GM18508 (cell line): Measurements from ENCODE around the gene ZNF143.
"Not testable (repeated sequence)": the region's sequence is repeated elsewhere in the genome, so short reads cannot be mapped to it uniquely, and the experiment has no call there.

Experiments used
- ATAC-seq: cut with Tn5 transposase; IDR thresholded peaks from one replicate; pipeline ENCODE4 v1.9.1; 2021; ENCODE audit warnings: moderate number of reproducible peaks; ENCODE audit not compliant: insufficient read depth, unreplicated experiment

Gene ZNF143

GRCh38 chr11:9495803-9496514 is 35.1 kb downstream of the ZNF143 start:
- no peak for ATAC-seq

- no peak for ATAC-seq
Observed at GRCh38 chr11:9498457-9499078, 37.8 kb downstream of the ZNF143 start.

- ATAC-seq: no peak
Observed at GRCh38 chr11:9506489-9507276, 45.9 kb downstream of the ZNF143 start.

GRCh38 chr11:9507277-9507580 is 46.4 kb downstream of the ZNF143 start:
- no peak for ATAC-seq

GRCh38 chr11:9509041-9509440 is 48.2 kb downstream of the ZNF143 start:
- no peak for ATAC-seq

GRCh38 chr11:9512370-9513019 is 51.7 kb downstream of the ZNF143 start:
- ATAC-seq: no peak

GRCh38 chr11:9514576-9514975 is 53.8 kb downstream of the ZNF143 start:
- ATAC-seq: not testable (repeated sequence)

GRCh38 chr11:9516113-9516512 is 55.3 kb downstream of the ZNF143 start:
- no peak for ATAC-seq

GRCh38 chr11:9518835-9519410 is 58.1 kb downstream of the ZNF143 start:
- ATAC-seq: no peak

GRCh38 chr11:9524001-9524400 is 63.2 kb downstream of the ZNF143 start:
- no peak for ATAC-seq

- no peak for ATAC-seq
Observed at GRCh38 chr11:9525116-9525515, 64.3 kb downstream of the ZNF143 start.

- no peak for ATAC-seq
Observed at GRCh38 chr11:9527481-9528135, 66.8 kb downstream of the ZNF143 start.

- no peak for ATAC-seq
Observed at GRCh38 chr11:9528136-9528501, 67.3 kb downstream of the ZNF143 start.

- no peak for ATAC-seq
Observed at GRCh38 chr11:9528573-9529333, 67.9 kb downstream of the ZNF143 start.

GRCh38 chr11:9529334-9529650 is 68.5 kb downstream of the ZNF143 start:
- no peak for ATAC-seq

- no peak for ATAC-seq
Observed at GRCh38 chr11:9530020-9530621, 69.3 kb downstream of the ZNF143 start.

- no peak for ATAC-seq
Observed at GRCh38 chr11:9530901-9531625, 70.3 kb downstream of the ZNF143 start.

- ATAC-seq: no peak
Observed at GRCh38 chr11:9533058-9533457, 72.2 kb downstream of the ZNF143 start.
